Bone marrow (tissue), 2 donors: ENCODE results near the gene CSTB.
"Not testable (repeated sequence)": the region's sequence is repeated elsewhere in the genome, so short reads cannot be mapped to it uniquely, and the experiment has no call there.

Source experiments
- DNase-seq, 2 donors: peaks; one replicate each; lab custom pipeline; 2025; lab: John Stamatoyannopoulos, UW

Gene CSTB, protein sequence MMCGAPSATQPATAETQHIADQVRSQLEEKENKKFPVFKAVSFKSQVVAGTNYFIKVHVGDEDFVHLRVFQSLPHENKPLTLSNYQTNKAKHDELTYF

DNA sequence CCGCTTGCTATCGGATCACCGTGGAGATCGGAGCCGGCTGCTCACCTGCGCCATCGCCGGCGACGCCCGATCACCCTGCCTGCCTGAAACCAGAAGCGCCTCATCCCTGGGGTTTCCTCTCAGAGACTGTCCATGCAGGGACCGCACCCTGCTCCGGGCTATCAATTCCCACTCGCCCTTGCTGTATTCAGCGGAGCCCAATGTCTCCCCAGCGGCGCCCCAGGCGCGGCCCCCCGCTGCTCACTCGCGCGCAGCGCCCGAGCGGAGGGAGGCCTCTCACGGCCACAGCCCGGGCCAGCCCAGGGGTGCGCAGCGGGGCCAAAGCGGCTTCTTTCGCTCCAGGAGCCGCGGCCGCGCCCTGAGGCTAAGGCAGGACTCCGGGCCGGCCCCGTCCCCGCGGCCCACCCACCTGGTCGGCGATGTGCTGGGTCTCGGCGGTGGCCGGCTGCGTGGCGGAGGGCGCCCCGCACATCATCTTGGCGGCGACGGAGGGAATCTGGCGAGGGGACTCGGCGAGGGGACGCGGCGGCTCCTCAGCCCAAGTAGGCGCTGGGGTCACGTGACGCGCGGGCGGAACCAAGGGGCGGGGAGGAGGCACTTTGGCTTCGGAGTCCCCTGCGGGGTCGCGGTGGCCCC, at the start of gene CSTB:
CSTB (minus strand) TSS at position 514 of the 636 bp plus-strand sequence; CDS start at position 475, 39 bp downstream.
- DNase-seq = peak; percentile 46 to 86

- DNase-seq = no peak
Observed at GRCh38 chr21:43825242-43825935, 49.3 kb upstream of the CSTB start.

- no peak for DNase-seq
Observed at GRCh38 chr21:43824333-43825241, 48.5 kb upstream of the CSTB start.

DNA sequence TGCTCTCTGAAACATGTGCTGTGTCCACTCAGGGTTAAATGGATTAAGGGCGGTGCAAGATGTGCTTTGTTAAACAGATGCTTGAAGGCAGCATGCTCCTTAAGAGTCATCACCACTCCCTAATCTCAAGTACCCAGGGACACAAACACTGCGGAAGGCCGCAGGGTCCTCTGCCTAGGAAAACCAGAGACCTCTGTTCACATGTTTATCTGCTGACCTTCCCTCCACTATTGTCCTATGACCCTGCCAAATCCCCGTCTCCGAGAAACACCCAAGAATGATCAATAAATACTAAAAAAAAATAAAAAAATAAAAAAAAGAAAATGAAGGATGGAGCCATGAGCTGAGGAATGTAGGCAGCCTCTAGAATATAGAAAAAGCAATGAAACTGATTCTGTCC, 46.6 kb upstream of the CSTB start:
- DNase-seq = not testable (repeated sequence)

DNA sequence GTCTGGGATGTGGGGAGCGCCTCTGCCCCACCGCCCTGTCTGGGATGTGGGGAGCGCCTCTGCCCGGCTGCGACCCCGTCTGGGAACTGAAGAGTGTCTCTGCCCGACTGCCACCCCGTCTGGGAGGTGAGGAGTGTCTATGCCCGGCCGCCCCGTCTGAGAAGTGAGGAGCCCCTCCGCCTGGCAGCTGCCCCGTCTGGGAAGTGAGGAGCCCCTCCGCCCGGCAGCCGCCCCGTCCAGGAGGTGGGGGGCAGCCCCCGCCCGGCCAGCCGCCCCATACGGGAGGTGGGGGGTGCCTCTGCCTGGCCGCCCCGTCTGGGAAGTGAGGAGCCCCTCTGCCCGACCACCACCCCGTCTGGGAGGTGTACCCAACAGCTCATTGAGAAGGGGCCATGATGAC, 46.1 kb upstream of the CSTB start:
- not testable (repeated sequence) for DNase-seq

- DNase-seq = no peak
Observed at GRCh38 chr21:43820466-43820865, 44.4 kb upstream of the CSTB start.

DNA sequence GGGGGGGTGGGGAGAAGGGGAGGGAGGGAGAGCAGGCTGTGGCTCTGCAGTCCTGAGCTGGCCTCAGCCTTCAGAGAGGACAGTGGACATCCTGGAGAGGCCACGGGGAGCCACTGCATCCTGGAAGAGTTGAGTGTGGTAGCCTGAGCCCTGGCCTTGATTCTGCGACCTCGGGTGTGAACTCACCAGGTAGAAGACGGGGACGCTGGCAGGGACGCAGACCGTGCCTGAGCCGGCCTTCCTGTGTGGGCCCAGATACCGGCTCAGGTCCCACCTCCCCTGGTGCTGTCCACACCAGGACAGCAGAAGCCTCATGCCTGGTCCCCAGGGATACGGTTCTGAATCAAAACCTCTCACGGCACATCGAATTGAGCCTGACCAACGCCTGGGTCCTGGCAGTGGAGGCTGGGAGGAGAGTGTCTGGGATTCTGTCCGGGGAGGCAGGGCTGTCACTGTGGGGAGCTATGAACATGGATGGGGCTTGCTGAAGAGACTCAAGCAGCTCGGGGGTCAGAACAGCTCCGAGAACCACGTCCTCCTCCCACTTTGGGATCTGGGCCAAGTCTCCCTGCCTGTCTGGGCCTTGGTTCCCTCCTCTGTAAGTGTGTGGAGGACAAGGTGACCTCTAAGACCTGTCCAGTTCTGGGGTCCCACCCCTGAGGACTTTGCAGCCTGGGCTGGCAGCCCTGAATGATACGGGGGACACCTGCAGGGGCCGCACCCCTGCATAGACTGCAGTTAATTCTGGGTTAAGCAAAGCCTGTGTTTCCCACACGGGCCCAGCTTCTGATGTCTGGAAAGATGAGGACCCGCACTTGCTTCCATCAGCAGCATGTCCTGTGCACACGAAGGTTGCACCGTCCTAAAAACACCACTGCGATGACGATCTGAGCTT, 43.6 kb upstream of the CSTB start:
- DNase-seq = no peak

DNA sequence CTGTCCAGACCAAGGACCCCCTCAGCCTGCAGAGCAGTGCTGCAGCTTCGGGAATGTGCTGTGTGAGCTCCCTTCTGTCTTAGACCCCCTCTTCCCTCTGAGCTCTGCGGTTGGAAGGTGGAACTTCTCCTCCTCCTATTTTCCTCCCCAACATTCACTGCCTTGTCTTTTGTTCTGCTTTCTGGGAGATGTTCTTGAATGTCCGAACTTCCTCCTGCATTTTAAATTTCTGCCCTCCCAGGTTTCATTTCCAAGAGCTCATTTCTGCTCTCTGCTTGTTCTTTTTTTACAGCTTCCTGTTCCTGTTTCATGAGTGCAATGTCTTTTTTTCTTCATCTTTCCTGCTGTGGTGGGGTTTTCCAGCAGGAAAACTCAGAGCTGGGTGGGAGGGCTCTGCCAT, 42.6 kb upstream of the CSTB start:
- no peak for DNase-seq

DNA sequence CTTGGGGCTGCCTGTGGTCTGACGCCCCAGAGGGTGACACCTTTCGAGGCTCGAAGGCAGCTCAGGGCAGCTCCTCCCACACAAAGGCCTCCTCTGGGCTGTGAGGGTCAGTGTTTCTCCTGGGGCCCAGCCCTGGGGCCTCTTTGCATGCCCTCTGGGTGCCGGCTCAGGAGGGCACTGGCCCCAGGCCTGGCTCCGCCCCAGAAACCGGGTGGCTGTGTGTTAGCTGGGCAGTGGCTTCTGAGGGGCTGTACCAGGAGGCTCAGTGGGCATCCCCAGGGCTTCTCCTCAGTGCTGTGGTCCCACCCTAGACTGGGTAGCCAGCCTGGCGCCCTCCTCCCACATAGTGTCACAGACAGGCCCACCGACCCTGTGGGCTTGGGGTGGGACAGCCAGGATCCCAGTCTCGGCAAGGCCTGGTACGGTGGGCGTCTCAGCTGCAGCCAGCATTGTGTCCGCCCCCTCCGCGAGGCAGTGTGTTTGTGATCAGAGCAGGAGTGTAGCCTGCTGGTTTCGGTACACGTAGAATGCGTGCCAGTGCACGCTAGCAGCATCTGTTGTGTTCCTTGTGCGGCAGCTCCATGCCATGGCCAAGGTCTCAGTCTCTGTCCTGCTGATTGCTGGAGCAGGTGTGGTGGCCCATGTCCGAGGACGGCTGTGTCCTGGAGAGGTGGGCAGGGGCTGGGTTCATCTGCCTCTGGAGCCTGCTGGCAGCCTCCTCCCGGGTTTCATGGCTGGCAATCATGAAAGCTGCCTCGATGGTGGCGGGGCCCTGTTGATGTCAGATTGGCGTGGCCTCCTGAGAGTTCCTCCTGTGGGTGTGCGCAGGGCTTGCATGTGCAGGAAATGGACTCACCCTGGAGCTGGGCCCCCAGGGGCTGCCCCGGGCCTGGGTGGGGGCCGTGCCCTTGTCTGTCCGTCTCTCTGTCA, 41.3 kb upstream of the CSTB start:
- DNase-seq = no peak

GRCh38 chr21:43816611-43817071, 40.5 kb upstream of the CSTB start:
- no peak for DNase-seq

- DNase-seq = no peak
Observed at GRCh38 chr21:43815991-43816390, 39.9 kb upstream of the CSTB start.

- DNase-seq = no peak
Observed at GRCh38 chr21:43815107-43815613, 39.1 kb upstream of the CSTB start.

DNA sequence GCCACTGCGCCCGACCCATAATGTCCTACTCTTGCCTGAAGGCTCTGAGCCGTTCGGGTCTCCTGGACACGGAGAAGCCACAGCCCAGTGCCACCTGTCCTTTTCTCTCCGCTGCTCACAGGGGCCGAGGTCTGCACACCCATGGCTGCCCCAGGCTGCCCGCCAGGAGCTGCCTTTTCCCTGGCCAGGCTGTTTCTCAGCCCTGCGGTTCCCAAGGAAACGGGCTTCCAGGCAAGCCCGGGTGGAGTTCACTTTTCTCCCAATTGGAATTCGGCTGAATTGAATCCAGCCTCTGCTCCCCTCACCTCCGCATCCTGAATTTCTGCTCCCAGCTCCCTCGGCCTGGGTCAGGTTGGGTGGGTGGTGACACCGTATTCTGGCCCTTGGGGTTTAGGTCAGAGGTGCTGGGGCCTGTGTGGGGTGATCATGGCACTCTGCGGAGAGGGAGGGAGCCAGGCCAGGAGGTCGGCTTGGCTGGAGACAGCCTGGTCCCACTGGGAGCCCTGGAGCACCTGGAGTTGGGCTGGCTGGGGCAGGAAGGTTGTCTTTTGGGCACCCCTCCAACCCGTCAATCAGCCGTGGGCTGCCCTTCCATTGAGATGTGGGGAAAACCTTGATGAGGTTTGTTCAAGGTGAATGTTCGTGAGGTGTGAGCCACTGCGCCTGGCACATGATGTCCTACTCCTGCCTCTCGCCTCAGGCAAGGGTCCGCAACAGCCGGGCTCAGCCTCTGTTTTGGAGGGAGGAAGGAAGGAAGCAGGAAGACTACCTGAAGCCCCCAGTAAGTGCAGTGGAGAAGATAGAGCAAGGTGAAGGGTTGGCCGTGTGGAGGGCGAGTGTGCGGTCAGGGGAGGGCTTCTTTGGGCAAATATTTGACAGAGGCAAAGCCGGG, 38.4 kb upstream of the CSTB start:
- no peak for DNase-seq

DNA sequence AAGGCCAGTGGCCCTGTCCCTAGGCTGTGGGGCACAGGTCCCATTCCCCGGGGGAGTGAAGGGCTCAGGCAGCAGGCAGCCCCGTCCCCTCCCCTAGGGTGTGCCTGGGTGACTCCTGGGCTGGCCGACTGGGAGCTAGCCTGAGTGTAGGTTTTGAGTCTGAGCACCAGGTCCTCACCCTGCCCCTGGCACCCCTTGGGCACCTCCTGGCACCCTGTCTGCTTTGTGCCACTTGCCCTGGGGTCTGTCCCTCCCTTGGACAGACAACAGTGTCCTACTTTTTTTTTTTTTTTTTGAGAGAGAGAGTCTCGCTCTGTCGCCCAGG, 37.5 kb upstream of the CSTB start:
- DNase-seq = no peak

DNA sequence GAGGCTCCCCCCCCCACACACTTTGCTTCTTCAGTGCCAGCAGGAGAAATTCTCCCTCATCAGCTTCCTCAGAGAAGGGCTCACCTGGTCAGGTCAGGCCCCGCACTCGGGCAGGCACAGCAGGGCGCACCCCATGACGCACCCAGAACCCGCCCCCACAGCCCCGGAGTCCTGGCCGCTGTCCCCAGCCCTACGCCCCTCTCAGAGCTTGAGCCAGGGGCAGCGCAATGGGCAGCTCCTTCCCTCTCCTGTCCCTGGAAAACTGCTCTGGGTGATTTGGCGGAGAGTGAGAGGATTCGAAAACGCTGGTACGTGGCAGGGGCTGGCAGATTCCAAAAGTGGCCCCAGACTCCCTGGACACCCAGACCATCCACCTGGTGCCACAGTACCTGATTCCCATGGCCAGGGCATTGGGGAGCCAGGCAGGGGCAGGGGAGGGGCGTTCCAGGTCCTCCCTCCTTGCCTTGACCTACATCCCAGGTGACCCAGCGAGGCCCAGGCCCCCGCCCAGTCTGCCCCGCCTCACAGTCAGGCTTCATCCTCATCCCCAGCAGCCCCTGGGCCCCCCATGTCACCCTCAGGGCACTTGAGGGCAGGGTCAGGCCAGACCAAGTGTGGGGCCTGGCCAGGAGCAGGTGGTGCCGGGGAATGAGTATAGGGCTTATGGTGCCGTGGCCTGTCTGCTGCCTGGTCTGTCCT, 37.0 kb upstream of the CSTB start:
- no peak for DNase-seq

- peak in 1 of 2 donors; percentile 28 for DNase-seq
Observed at GRCh38 chr21:43812139-43812821, 36.2 kb upstream of the CSTB start.

GRCh38 chr21:43811262-43812105, 35.4 kb upstream of the CSTB start:
- no peak for DNase-seq
